Activated CD8-positive, alpha-beta memory T cell treated with anti-CD3 and anti-CD28 coated beads for 36 hours (primary cell): Measurements from ENCODE around the gene CLGN. TPM values are rescaled to one million over a fixed set of nuclear protein-coding genes. Genes with fewer than 3 reads are reported as not detected.
"Not testable (repeated sequence)": the region's sequence is repeated elsewhere in the genome, so short reads cannot be mapped to it uniquely, and the experiment has no call there.

Experiments used
- CTCF ChIA-PET: fragments of 350-600 bp; sonication (Branson Sonifier 250); formaldehyde crosslinking; loops from one replicate; lab custom pipeline; 2021; ENCODE audit warnings: antibody characterized with exemption; lab: Charles Lee
- POLR2A ChIA-PET: fragments of 350-600 bp; sonication (Branson Sonifier 250); formaldehyde crosslinking; loops from one replicate; lab custom pipeline; 2021; ENCODE audit warnings: antibody characterized with exemption; lab: Charles Lee
- total RNA-seq, 2 experiments: library from RNA; stranded (reverse); gene quantifications; one replicate each; pipeline ENCODE4 v1.2.3, GENCODE V29; 2021

Gene CLGN, protein sequence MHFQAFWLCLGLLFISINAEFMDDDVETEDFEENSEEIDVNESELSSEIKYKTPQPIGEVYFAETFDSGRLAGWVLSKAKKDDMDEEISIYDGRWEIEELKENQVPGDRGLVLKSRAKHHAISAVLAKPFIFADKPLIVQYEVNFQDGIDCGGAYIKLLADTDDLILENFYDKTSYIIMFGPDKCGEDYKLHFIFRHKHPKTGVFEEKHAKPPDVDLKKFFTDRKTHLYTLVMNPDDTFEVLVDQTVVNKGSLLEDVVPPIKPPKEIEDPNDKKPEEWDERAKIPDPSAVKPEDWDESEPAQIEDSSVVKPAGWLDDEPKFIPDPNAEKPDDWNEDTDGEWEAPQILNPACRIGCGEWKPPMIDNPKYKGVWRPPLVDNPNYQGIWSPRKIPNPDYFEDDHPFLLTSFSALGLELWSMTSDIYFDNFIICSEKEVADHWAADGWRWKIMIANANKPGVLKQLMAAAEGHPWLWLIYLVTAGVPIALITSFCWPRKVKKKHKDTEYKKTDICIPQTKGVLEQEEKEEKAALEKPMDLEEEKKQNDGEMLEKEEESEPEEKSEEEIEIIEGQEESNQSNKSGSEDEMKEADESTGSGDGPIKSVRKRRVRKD
- under 1 TPM in 1 of 2 experiments, not detected in 1; 0.15 TPM for total RNA-seq

DNA sequence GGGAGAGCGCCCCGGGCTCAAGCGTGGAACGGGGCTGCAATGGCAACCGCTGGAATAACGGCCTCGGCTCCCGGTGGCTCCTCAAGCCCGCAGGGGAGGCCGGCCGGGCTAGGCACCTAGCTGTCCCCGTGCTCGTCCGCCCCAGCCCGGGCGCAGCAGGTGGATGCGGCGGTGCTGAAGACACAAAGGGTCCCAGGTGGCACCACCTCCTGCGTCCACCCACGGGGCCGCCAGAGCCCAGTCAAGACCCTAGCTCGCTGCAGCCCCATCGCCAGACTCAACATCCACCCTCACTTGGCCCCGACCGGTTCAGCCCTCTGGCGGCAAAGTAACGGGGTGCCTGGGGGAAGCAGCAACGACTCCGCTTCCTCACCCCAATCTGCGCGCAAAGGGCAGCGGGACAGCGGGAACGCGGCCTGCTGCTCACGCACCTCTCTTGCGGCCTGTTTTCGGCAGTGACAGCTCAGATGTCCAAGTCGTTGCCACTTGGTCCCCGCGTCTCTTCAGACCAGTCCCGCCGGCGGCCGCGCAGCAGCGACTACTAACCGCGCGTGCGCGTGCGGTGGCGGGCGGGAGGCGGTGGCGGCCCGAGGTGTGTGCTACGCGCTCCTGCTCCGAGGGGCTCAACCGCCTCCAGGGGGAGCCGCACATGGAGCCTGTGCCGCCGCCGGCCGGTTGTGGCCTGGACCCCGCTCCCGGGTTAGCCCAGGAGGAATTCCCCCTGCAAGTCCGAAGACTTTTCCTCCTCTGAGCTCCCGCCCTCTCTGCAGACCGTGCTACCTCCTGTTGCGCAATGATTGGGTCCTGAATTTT, at the start of gene CLGN:
CLGN (minus strand) TSS at position 543 of the 813 bp plus-strand sequence. CDS start 14,570 bp downstream, outside the sequence.
- POLR2A ChIA-PET: no interaction called here
- CTCF ChIA-PET: interaction anchor here (1.0 kb wide), 1 partner anchor 182 kb away, joined by 3 read pairs; no protein-coding TSS in a partner anchor

DNA sequence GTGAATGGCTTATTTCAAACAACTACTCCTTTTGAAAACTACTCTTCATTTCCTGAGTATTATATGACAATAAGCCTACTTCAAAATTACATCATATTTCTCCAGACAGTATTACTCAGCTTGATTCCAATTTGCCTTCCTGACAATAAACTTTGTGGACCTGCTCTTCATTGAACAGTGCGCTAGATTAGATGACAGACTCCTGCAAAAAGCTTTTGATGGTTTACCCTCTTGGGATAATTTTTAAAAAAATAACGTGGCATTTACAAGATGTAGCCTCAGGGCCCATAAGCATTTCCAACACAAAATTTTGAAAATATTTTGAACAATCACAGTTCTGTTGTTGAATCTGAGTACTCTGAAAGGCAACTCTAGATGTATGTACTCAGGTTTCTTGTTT, 44.7 kb upstream of the CLGN start:
- CTCF ChIA-PET: interaction anchor here (1.1 kb wide), 1 partner anchor 112 kb away, joined by 3 read pairs; no protein-coding TSS in a partner anchor

GRCh38 chr4:140469791-140470733, 42.6 kb upstream of the CLGN start:
- CTCF ChIA-PET: no interaction called here
- POLR2A ChIA-PET: no interaction called here

More for the DNA sequence above, 44.7 kb upstream of the CLGN start:
- POLR2A ChIA-PET: no interaction called here

DNA sequence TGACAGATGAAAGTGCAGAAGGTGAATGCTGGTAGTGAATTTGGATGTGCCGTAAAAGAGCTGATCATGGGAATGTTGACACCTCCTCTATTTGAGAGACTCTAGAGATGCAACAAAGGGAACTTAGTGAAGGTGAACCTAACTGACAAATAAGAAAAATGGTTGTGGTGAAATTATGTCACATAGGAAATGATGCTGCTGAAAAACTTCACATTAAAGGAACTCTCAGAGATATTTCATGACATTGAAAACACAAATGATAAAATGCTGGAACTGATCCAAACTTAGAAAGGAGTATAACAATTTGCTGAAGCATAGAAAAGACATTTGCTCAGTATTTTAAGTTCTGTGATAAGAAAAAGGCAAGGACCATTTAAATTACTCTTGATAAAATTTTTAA, 38.7 kb upstream of the CLGN start:
- ChIA-PET CTCF (no interaction called here), POLR2A (no interaction called here)

DNA sequence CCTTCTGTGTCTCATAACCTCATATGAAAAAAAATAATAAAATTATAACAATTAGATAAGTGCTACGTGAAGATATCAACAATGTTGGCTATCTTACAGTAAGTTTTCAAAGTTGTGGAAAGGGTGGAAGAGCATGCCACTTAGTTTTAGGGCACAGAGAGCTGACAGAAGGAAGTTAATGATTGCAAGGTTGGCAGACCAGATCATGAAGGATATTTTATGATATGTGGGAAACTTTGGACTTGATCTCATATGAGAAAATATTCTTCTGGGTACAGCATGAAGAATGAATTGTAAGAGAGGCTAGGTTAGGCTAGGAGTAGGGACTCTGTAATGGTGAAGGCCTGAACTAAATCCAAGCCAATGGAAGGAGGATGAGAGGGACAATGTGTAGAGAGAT, 36.2 kb upstream of the CLGN start:
- POLR2A ChIA-PET: no interaction called here
- CTCF ChIA-PET: no interaction called here

DNA sequence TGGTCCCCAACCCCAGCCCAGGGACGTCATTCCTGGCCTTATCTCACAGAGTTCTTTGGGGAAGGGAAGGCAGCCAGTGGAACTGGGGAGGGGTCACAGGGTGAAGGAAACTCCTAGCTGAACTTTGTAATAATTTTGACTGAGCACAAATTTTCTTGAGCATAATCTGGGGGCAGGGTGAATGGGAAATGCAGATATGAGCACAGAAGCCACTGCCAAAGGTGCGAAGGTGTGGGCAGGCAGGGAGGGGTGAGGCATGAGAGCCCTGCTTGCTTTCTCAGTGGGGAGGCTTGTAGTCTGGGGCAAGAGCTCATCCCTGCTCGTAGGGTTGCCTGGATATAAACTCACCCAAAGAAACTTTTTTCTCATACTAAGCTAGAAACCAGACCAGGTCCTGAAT, 35.7 kb upstream of the CLGN start:
- POLR2A ChIA-PET: no interaction called here
- CTCF ChIA-PET: no interaction called here

GRCh38 chr4:140450352-140450751, 22.9 kb upstream of the CLGN start:
- CTCF ChIA-PET: no interaction called here
- POLR2A ChIA-PET: no interaction called here

GRCh38 chr4:140448830-140449229, 21.4 kb upstream of the CLGN start:
- ChIA-PET POLR2A (no interaction called here), CTCF (no interaction called here)

DNA sequence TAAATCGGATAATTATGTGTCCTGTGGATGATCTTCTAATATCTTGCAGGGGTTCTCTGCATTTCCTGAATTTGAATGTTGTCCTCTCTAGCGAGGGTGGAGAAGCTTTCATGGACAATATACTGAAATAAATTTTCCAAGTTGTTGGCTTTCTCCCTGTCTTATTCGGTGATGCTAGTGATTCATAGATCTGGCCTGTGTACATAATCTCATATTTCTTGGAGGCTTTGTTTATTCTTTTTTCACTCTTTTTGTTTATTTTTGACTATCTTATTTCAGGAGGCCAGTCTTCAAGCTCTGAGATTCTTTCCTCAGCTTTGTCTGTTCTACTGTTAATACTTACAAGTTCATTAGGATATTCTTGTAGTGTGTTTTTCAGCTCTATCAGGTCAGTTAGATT, 20.7 kb upstream of the CLGN start:
- ChIA-PET CTCF (no interaction called here), POLR2A (no interaction called here)

GRCh38 chr4:140444347-140444746, 16.9 kb upstream of the CLGN start:
- POLR2A ChIA-PET, CTCF ChIA-PET: not testable (repeated sequence)

- ChIA-PET POLR2A (no interaction called here), CTCF (no interaction called here)
Observed at GRCh38 chr4:140439644-140440142, 12.2 kb upstream of the CLGN start.

DNA sequence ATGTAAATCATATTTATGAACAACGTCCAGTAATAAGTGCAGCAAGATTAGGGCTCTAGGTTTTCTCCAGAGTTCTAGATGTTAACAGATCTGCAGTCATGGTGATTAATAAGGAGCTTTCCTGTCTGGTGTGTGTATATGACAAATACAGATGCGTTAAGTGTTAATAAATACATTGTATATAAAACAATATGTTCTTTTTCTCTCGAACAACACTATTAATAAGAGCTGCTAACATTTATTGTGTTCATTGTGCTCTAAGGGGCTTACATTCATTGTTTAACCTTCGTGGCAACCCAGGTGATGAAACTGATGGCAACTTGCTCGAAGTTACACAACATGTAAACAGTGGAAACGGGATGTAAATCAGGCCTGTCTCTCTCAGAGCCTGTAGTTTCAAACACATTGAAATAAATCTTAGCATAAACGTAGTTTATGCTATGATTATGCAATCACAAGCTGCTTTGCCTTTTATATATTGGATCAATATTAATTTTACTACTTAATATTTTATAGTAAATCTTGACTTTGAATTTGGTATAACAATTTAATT, 547 bp upstream of the CLGN start:
- ChIA-PET CTCF (interaction anchor here (0.9 to 1.0 kb wide), 2 partner anchors 68 to 182 kb away, joined by 3 read pairs; no protein-coding TSS in a partner anchor), POLR2A (no interaction called here)

DNA sequence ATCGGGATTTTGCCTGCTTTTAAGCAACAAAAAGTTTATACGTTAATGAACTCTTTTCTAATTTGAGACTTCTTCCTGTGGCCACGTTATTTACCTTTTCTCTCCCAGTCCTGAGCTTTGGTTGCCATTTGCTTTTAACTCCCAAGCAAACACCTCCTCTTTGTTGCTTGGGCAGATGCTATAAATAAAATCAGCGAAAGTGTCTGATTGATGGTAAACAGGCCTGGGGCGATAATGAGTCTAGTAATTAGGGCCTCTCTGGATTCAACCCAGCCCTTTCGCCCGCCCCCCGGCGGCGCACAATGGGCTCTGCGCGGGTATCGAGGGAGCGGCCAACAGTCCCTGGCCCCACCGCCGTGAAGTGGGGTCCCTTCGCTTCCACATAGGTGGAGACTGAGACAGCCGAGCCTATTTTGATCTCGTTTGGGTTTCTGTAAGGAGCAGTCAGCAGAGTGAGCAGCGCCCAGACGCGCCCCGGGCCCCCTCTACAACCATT, 790 bp downstream of the CLGN start:
- ChIA-PET POLR2A (no interaction called here), CTCF (no interaction called here)

DNA sequence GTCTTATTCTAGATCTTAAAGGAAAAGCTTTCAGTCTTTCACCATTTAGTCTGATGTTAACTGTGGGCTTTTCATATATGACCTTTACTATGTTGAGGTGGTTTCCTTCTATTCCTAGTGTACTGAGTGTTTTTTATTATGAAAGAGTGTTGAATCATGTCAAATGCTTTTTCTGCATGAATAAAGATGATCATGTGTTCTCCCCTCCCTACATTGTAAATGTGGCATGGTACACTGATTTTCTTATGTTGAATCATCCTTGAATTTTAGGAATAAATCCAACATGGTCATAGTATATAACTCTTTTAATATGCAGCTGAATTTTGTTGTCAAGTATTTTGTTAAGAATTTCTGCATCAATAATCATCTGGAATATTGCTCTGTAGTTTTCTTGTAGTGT, 4.3 kb downstream of the CLGN start:
- ChIA-PET POLR2A (no interaction called here), CTCF (no interaction called here)

DNA sequence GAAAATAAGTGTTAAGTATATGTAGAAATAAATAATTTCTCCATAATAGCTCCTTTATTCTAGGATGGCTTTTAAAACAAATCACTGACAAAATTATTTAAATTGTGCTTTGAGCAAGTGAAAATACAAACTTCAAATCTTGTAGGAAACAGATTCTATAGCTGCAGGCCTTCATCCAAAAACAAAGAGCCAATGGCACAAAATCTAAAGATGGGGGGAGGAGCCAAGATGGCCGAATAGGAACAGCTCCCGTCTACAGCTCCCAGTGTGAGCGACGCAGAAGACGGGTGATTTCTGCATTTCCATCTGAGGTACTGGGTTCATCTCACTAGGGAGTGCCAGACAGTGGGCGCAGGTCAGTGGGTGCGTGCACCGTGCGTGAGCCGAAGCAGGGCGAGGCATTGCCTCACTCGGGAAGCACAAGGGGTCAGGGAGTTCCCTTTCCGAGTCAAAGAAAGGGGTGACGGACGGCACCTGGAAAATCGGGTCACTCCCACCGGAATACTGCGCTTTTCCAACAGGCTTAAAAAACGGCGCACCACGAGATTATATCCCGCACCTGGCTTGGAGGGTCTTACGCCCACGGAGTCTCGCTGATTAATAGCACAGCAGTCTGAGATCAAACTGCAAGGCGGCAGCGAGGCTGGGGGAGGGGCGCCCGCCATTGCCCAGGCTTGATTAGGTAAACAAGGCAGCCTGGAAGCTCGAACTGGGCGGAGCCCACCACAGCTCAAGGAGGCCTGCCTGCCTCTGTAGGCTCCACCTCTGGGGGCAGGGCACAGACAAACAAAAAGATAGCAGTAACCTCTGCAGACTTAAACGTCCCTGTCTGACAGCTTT, 14.1 kb downstream of the CLGN start:
- CTCF ChIA-PET, POLR2A ChIA-PET: not testable (repeated sequence)

DNA sequence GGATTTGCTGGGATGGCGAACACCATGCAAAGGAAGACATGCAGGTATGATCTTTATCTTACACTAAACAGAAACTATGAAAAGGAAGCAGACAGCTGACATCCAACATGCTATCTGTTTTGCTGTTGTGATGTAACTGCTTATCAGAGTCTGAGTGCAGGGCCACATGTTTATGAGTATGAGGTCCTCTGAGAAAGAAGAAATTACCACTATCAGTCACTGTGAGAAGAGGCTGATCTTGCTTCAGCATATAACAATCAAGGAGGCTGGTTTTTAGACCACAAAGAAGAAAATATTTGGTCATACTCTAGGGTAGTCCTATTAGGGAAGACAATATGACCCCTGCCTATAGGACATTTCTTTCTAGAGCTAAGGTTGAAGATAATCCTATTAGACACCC, 18.5 kb downstream of the CLGN start:
- CTCF ChIA-PET: no interaction called here
- POLR2A ChIA-PET: no interaction called here

GRCh38 chr4:140406292-140406691, 21.2 kb downstream of the CLGN start:
- POLR2A ChIA-PET: no interaction called here
- CTCF ChIA-PET: no interaction called here

DNA sequence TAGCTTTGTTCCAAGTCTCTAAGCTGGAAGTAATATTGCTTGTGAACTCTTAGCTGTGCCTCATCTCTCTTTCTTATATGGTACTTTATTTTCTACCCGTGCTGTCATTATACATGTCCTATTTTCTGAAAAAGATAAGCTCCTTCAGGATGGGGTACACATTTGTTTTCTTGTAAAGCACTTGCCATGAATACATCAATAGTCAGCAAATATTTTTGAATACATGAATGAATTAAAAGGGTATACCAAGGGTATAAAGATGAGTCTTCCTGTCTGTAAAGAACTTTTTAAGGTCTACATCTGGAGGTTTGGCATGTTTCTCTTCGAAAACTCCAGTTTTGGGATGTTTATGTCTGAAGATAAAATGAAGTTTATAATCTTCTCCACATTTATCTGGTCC, 27.3 kb downstream of the CLGN start:
- CTCF ChIA-PET: no interaction called here
- POLR2A ChIA-PET: no interaction called here
